AG10803 (cell line): ENCODE results near the gene XBP1.
A peak's percentile ranks its signal among the peaks of the same experiment; 100 is the strongest.
"Not testable (repeated sequence)": the region's sequence is repeated elsewhere in the genome, so short reads cannot be mapped to it uniquely, and the experiment has no call there.

Experiments
- DNase-seq: peaks from one replicate; pipeline ENCODE4 v3.0.0; 2010; ENCODE audit warnings: low read depth
- H3K4me3 ChIP-seq: 2 replicates; pipeline ENCODE4 v1.5.1; 2011; ENCODE audit warnings: mild to moderate bottlenecking, low read length, control low read depth
- CTCF ChIP-seq: conservative IDR thresholded peaks from 2 replicates; pipeline ENCODE4 v1.5.1; 2011; ENCODE audit warnings: mild to moderate bottlenecking, low read length, control low read depth, inconsistent platforms

Gene XBP1

GRCh38 chr22:28833276-28833923 is 33.0 kb upstream of the XBP1 start:
- H3K4me3 ChIP-seq = no peak overlapping the region
- TF ChIP-seq CTCF = no peak
- DNase-seq = no peak

- DNase-seq = no peak
- no peak overlapping the region for H3K4me3 ChIP-seq
- no peak for TF ChIP-seq CTCF
Measured at GRCh38 chr22:28832731-28833130, 32.4 kb upstream of the XBP1 start.

DNA sequence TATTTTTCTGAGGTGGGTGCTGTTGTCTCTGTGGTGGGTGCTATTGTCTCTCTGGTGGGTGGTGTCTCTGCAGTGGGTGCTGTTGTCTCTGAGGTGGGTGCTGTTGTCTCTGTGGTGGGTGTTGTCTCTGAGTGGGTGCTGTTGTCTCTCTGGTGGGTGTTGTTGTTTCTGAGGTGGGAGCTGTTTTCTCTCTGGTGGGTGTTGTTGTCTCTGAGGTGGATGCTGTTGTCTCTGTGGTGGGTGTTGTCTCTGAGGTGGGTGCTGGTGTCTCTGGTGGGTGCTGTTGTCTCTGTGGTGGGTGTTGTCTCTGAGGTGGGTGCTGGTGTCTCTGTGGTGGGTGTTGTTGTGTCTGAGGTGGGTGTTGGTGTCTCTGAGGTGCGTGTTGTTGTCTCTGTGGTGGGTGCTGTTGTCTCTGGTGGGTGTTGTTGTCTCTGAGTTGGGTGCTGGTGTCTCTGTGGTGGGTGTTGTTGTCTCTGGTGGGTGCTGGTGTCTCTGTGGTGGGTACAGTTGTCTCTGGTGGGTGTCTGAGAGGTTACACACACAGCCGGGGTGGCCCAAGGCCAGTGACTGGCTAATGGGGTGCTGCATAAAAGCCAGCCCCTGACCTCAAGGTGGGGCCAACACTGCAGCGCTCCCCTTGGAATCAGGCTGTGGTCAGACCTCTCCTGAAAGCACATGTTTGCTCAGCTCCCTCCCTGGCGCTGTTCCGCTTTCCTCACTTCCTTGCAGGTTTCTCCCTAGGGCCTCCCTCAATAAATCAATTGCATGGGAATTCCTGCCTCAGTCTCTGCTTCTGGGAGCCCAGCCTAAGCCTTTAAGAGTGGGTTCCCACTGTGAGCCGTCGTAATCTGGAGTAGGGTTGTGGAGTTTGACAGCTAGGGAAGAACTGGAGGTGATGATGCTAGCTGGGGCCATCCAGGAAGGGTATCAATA is 31.0 kb upstream of the XBP1 start:
- no peak for TF ChIP-seq CTCF
- no peak for DNase-seq
- H3K4me3 ChIP-seq = no peak overlapping the region

DNA sequence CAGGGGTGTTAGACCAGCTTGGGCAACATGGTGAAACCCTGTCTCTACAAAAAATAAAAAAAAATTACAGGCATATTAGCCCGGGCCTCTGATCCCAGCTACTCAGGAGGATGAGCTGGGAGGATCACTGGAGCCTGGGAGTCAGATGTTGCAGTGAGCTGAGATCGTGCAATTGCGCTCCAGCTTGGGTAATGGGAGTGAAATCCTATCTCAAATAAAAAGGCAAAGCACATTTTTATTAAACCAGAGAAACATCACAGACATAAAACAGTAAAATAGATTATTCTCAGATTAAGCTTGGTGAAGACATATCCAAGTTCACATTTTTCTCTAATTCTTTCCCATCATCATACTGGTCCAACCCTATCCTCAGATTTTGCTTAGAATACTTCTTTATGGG is 30.1 kb upstream of the XBP1 start:
- TF ChIP-seq CTCF = no peak
- H3K4me3 ChIP-seq = no peak overlapping the region
- DNase-seq = no peak

- H3K4me3 ChIP-seq = no peak overlapping the region
- DNase-seq = peak; percentile 70
- peak; percentile 97 for TF ChIP-seq CTCF
Measured at GRCh38 chr22:28829358-28830181, 29.2 kb upstream of the XBP1 start.

DNA sequence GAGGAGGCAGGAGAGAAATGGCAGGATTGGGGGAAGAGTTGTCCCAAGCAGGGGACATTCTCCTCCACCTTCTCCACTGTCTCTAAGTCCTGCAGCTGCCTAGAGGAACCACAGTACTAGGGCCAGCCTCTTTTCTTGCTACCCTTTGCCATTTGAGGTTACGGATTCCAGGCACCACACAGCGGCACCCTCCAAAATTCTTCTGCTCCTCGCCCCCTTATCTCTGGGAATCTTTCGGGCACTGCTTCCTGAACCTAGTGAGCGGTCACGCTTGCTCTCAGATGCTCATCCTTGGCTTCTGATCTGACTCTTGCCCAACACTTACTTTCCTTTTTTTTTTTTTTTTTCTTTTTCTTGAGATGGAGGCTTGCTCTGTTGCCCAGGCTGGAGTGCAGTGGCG is 26.6 kb upstream of the XBP1 start:
- no peak overlapping the region for H3K4me3 ChIP-seq
- no peak for DNase-seq
- no peak for TF ChIP-seq CTCF

- not testable (repeated sequence) for H3K4me3 ChIP-seq, DNase-seq
Measured at GRCh38 chr22:28826430-28826829, 26.1 kb upstream of the XBP1 start.

DNA sequence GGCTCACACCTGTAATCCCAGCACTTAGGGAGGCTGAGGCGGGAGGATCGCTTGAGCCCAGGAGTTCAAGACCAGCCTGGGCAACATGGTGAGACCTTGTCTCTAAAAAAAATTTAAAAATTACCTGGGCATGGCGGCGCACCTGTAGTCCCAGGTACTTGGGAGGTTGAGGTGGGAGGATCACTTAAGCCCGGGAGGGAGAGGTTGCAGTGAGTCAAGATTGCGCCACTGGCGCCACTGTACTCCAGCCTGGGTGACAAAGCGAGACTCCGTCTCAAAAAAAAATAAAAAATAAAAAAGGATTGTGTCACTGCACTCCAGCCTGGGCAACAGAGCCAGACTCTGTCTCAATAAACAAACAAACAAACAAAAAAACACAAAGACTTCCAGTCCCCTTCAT is 24.1 kb upstream of the XBP1 start:
- DNase-seq, H3K4me3 ChIP-seq: not testable (repeated sequence)
